Transverse colon (tissue), 4 donors: ENCODE data around the gene PDE4D. TPM values are rescaled to one million over a fixed set of nuclear protein-coding genes. Genes with fewer than 3 reads are reported as not detected.

Experiments
- DNase-seq: peaks from one replicate; pipeline ENCODE4 v3.0.0-alpha.2; 2019
- H3K27ac ChIP-seq, 4 donors: fragments of 200-600 bp; sonication (generic); 2 replicates each; pipeline ENCODE4 v1.5.1; 2016 to 2018; ENCODE audit warnings: inconsistent platforms in 4 of 4
- H3K27me3 ChIP-seq: fragments of 200-600 bp; sonication (generic); 2 replicates; pipeline ENCODE4 v1.5.1; 2017; ENCODE audit warnings: inconsistent platforms
- H3K36me3 ChIP-seq, 4 donors: fragments of 200-600 bp; sonication (generic); 2 replicates each; pipeline ENCODE4 v1.5.1; 2017 to 2019; ENCODE audit warnings: inconsistent platforms in 4 of 4
- H3K4me1 ChIP-seq, 4 donors: fragments of 200-600 bp; sonication (generic); 2 replicates each; pipeline ENCODE4 v1.5.1; 2017 to 2020; ENCODE audit warnings: inconsistent platforms in 4 of 4
- H3K4me3 ChIP-seq, 4 donors: fragments of 200-600 bp; sonication (generic); 1 replicate in 1 of 4; 2 replicates in 3 of 4; pipeline versions ENCODE4 v1.5.1 to v1.6.1; 2017 to 2019; ENCODE audit warnings: inconsistent platforms in 4 of 4
- H3K9me3 ChIP-seq, 2 donors: fragments of 200-600 bp; sonication (generic); 2 replicates each; pipeline ENCODE4 v1.5.1; 2017 to 2019; ENCODE audit warnings: inconsistent platforms in 2 of 2
- CTCF ChIP-seq, 5 experiments: fragments of 200-600 bp in 3 of 5; fragments of 450-650 bp in 2 of 5; sonication (generic) in 3 of 5; IDR thresholded peaks; 1 replicate in 2 of 5; 2 replicates in 3 of 5; pipeline ENCODE4 v1.5.1; 2016 to 2017; ENCODE audit warnings: antibody characterized with exemption in 5 of 5, inconsistent platforms in 3 of 5, mild to moderate bottlenecking in 2 of 5, moderate library complexity in 1 of 5
- EP300 ChIP-seq: sonication (generic); formaldehyde crosslinking; IDR thresholded peaks from one replicate; pipeline ENCODE4 v1.6.1; 2017; ENCODE audit warnings: antibody characterized with exemption, low read depth
- POLR2A ChIP-seq: fragments of 450-650 bp; IDR thresholded peaks from one replicate; pipeline ENCODE4 v1.6.1; 2016; ENCODE audit warnings: antibody characterized with exemption, mild to moderate bottlenecking, moderate library complexity
- POLR2AphosphoS5 ChIP-seq, 3 donors: sonication (generic); formaldehyde crosslinking; IDR thresholded peaks; one replicate each; pipeline ENCODE4 v1.6.1; 2016; ENCODE audit warnings: antibody characterized with exemption in 3 of 3
- WGBS, 2 donors: methylation state at CpG; one replicate each; pipeline ENCODE4 v1.1.5; 2018; ENCODE audit warnings: low coverage in 1 of 2; 5-methylcytosine and 5-hydroxymethylcytosine counted together
- in situ Hi-C, 4 donors: fragments of 200-750 bp; cut with MboI; loops; one replicate each; pipeline versions ENCODE4 v1.15.0 to v1.15.1; 2017; ENCODE audit warnings: low sequenced_read_pairs in 3 of 4, low pct_ligation_motif_present in 1 of 4, low pct_unique_long_range_greater_than_20kb in 1 of 4
- intact Hi-C: fragments of 100-400 bp; cut with DNase I; formaldehyde crosslinking; loops from one replicate; pipeline ENCODE4 v1.15.1; 2023; ENCODE audit warnings: low total_unique reads
- total RNA-seq, 4 donors: library from RNA; depleted of rRNA; stranded (reverse); fragments of >200 nt; gene quantifications; one replicate each; pipeline ENCODE4 v1.1.0, GENCODE V29; 2016

Gene PDE4D
- total RNA-seq, 4 donors from 2014 or later, result 47.0 to 302 (median 73.6) TPM

DNA sequence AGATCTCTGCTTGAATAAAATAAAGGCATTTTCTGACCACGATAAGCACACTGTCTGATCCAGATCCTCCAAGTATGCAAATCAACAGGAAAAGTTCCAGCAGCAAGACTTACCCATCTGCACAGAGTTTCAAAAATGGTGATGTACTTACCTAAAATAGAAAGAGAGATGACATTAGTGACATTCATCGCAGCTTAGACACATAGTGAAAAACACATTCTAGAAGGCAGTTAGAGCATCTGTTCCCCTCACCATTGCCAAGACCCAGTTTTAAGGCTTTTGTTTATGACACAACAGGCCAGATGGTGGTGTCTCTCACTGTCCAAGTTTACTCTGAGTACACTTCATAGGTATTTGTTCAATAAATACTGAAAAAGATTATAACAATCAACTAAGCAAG, 207.7 kb downstream of the PDE4D start:
- no peak for DNase-seq
- intact Hi-C loops, result no loop called here
- in situ Hi-C loops, result loop anchor here in 2 of 4 donors (25.0 kb wide), 1 partner anchor 498 kb away; no protein-coding TSS in a partner anchor
- 45 to 67% methylated on average over 1 to 2 of the region's 2 CpGs for WGBS, 2 donors
- Histone ChIP-seq H3K27me3 (no peaks in the 10 kb centered on the region), H3K36me3 (no peaks in the 10 kb centered on the region), H3K27ac (peak overlapping the region in 3 of 4 donors; percentile 27 to 42 (median 30)), H3K4me3 (no peak overlapping the region), H3K4me1 (peaks cover 0 to 10% (median 3%) of the 10 kb centered on the region in 4 donors), H3K9me3 (no peaks in the 10 kb centered on the region)
- TF ChIP-seq POLR2A (no peak), POLR2AphosphoS5 (IDR thresholded peaks at IDR 0.05) (no peak), CTCF (IDR thresholded peaks at IDR 0.05) (no peak), EP300 (no peak)

DNA sequence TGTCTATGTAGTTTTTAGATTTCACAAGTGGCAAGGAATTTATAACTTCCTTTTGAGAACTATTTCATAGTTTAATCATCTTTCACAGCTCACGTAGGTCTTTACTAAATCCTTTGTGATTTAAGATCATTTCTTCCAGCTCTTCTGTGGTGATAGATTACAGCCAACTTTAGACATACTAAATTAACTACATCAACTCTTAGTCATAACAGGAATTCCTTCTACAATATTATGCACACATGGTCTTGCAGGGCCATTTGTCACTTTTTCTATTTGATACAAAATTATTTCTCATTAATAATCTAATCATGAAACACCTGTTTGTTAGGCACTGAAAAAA, 208.4 kb downstream of the PDE4D start:
- 33 to 67% methylated on average over 1 of the region's 1 CpG for WGBS, 2 donors
- in situ Hi-C loops, result loop anchor here in 2 of 4 donors (25.0 kb wide), 1 partner anchor 498 kb away; no protein-coding TSS in a partner anchor
- peak overlapping the region in 3 of 4 donors; percentile 27 to 42 (median 30) for H3K27ac ChIP-seq

GRCh38 chr5:59684388-59685190, 208.9 kb downstream of the PDE4D start:
- H3K36me3 ChIP-seq, result no peaks in the 10 kb centered on the region
- peak overlapping the region in 3 of 4 donors; percentile 6 to 42 (median 30) for H3K27ac ChIP-seq
- no peaks in the 10 kb centered on the region for H3K27me3 ChIP-seq
- in situ Hi-C loops (loop anchor here in 2 of 4 donors (25.0 kb wide), 1 partner anchor 497 kb away; no protein-coding TSS in a partner anchor), intact Hi-C loops (no loop called here)
- no peak overlapping the region for H3K4me3 ChIP-seq
- H3K4me1 ChIP-seq, result peaks cover 0 to 10% (median 3%) of the 10 kb centered on the region in 4 donors
- TF ChIP-seq POLR2A, result no peak
- no peak for TF ChIP-seq POLR2AphosphoS5 (IDR thresholded peaks at IDR 0.05)
- TF ChIP-seq CTCF (IDR thresholded peaks at IDR 0.05), result no peak
- TF ChIP-seq EP300, result no peak
- H3K9me3 ChIP-seq, result no peaks in the 10 kb centered on the region
- no peak for DNase-seq
- 56 to 70% methylated on average over 3 to 4 of the region's 4 CpGs for WGBS, 2 donors

More for the DNA sequence above, 208.4 kb downstream of the PDE4D start:
- Histone ChIP-seq H3K27me3 (no peaks in the 10 kb centered on the region), H3K36me3 (no peaks in the 10 kb centered on the region), H3K9me3 (no peaks in the 10 kb centered on the region), H3K4me1 (peaks cover 0 to 10% (median 3%) of the 10 kb centered on the region in 4 donors), H3K4me3 (no peak overlapping the region)
- TF ChIP-seq POLR2A (no peak), EP300 (no peak), POLR2AphosphoS5 (IDR thresholded peaks at IDR 0.05) (no peak), CTCF (IDR thresholded peaks at IDR 0.05) (no peak)
- intact Hi-C loops, result no loop called here
- DNase-seq, result no peak

GRCh38 chr5:59683311-59683710, 210.2 kb downstream of the PDE4D start:
- TF ChIP-seq POLR2A, result no peak
- TF ChIP-seq POLR2AphosphoS5 (IDR thresholded peaks at IDR 0.05), result no peak
- in situ Hi-C loops, result loop anchor here in 2 of 4 donors (25.0 kb wide), 1 partner anchor 496 kb away; no protein-coding TSS in a partner anchor
- no peak overlapping the region for H3K27ac ChIP-seq
- 90 to 92% methylated on average over 4 of the region's 4 CpGs for WGBS, 2 donors
- intact Hi-C loops, result no loop called here
- H3K9me3 ChIP-seq, result no peaks in the 10 kb centered on the region
- no peak for DNase-seq
- H3K4me1 ChIP-seq, result peaks cover 0 to 13% (median 5%) of the 10 kb centered on the region in 4 donors
- H3K27me3 ChIP-seq, result no peaks in the 10 kb centered on the region
- H3K36me3 ChIP-seq, result no peaks in the 10 kb centered on the region
- H3K4me3 ChIP-seq, result no peak overlapping the region
